Peyer's patch (tissue), 4 donors: ENCODE results near the gene RAVER2.

ENCODE experiments used
- POLR2A ChIP-seq, 2 donors: fragments of 450-650 bp; IDR thresholded peaks; one replicate each; pipeline ENCODE4 v1.5.1; 2017; ENCODE audit warnings: antibody characterized with exemption in 2 of 2, mild to moderate bottlenecking in 2 of 2, moderate library complexity in 2 of 2
- TF ChIP-seq, protein P1 (sequence below), 6 experiments: fragments of 450-650 bp in 4 of 6; fragments of 200-600 bp in 2 of 6; sonication (generic) in 1 of 6; IDR thresholded peaks; one replicate each; pipeline ENCODE4 v1.5.1; 2017 to 2019; ENCODE audit warnings: antibody characterized with exemption in 6 of 6, mild to moderate bottlenecking in 3 of 6, moderate library complexity in 1 of 6

DNA sequence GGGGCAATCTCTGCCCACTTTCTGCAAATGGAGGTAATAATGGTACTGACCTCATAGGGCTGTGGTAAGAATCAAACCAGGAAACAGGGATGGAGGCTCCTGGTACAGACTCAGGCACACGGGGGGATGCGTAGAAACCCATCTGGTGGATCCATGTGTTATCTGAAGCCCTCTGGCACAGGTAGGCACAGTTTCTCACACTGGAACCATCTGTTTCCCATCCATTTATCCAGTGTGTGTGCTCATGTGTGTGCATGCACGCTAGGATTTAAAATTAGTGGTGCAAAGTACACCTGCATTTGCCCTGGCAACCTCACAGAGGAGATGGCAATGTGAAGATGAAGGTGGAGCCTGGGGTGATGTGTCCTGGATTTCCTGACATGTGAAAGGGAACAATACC is 103.3 kb downstream of the RAVER2 start:
- TF ChIP-seq, protein P1, sequence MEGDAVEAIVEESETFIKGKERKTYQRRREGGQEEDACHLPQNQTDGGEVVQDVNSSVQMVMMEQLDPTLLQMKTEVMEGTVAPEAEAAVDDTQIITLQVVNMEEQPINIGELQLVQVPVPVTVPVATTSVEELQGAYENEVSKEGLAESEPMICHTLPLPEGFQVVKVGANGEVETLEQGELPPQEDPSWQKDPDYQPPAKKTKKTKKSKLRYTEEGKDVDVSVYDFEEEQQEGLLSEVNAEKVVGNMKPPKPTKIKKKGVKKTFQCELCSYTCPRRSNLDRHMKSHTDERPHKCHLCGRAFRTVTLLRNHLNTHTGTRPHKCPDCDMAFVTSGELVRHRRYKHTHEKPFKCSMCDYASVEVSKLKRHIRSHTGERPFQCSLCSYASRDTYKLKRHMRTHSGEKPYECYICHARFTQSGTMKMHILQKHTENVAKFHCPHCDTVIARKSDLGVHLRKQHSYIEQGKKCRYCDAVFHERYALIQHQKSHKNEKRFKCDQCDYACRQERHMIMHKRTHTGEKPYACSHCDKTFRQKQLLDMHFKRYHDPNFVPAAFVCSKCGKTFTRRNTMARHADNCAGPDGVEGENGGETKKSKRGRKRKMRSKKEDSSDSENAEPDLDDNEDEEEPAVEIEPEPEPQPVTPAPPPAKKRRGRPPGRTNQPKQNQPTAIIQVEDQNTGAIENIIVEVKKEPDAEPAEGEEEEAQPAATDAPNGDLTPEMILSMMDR (IDR thresholded peaks at IDR 0.05): no peak
- TF ChIP-seq POLR2A (IDR thresholded peaks at IDR 0.05): no peak
